K562 (cell line): Measurements from ENCODE around the gene CTNNA3. TPM values are rescaled to one million over a fixed set of nuclear protein-coding genes. Genes with fewer than 3 reads are reported as not detected.

Source experiments
- FOXJ3 ChIP-seq: sonication (generic); formaldehyde crosslinking; IDR thresholded peaks from 2 replicates; pipeline ENCODE4 v1.4.0; 2020; ENCODE audit warnings: mild to moderate bottlenecking, missing genetic modification reagents
- ZNF212 ChIP-seq: fragments of 450-650 bp; formaldehyde crosslinking; IDR thresholded peaks from 2 replicates; pipeline ENCODE4 v1.4.0; 2020; ENCODE audit warnings: mild to moderate bottlenecking
- ZNF696 ChIP-seq: fragments of 250-450 bp; sonication (Bioruptor Pico); conservative IDR thresholded peaks from 2 replicates; pipeline ENCODE4 v1.4.0; 2020; ENCODE audit warnings: mild to moderate bottlenecking, moderate library complexity
- polyA plus RNA-seq, 8 experiments: library from polyadenylated mRNA; depleted of rRNA in 4 of 8; stranded (reverse) in 5 of 8; unstranded in 3 of 8; fragments of >200 nt; fragmentation: Nextera tagmentation in 2 of 8; fragmentation: Illumina TruSeq in 1 of 8; extraction: Ambion mirVana in 2 of 8; extraction: Trizol in 1 of 8; gene quantifications; 2 replicates each; pipeline versions ENCODE4 v1.2.1 to v1.2.3, GENCODE V29; 2011 to 2014; ENCODE audit warnings: inconsistent platforms in 1 of 8, missing spikeins in 1 of 8
- total RNA-seq, 7 experiments: library from RNA; depleted of rRNA in 6 of 7; stranded (reverse); fragments of >200 nt in 6 of 7; fragmentation: Illumina TruSeq in 2 of 7; extraction: Trizol in 2 of 7; gene quantifications; 2 replicates each; pipeline versions ENCODE4 v1.2.1 to v1.2.3, GENCODE V29; 2011 to 2021; ENCODE audit warnings: low replicate concordance in 1 of 7
- TF ChIP-seq, protein P1 (sequence below): fragments of 200-600 bp; sonication (generic); IDR thresholded peaks from one replicate; pipeline ENCODE4 v1.6.1; 2012; ENCODE audit warnings: mild to moderate bottlenecking, low read depth, low read length, inconsistent platforms
- TF ChIP-seq, protein P2 (sequence below): fragments of 250-450 bp; sonication (Bioruptor Pico); IDR thresholded peaks from 2 replicates; pipeline ENCODE4 v1.4.0; 2020; ENCODE audit warnings: mild to moderate bottlenecking, moderate library complexity

Gene CTNNA3
- total and polyA plus RNA-seq, 9 of the 15 experiments (the other 6 are each of a cell fraction or from before 2014, with no cell fraction given): 0.04 TPM; not detected in 8

DNA sequence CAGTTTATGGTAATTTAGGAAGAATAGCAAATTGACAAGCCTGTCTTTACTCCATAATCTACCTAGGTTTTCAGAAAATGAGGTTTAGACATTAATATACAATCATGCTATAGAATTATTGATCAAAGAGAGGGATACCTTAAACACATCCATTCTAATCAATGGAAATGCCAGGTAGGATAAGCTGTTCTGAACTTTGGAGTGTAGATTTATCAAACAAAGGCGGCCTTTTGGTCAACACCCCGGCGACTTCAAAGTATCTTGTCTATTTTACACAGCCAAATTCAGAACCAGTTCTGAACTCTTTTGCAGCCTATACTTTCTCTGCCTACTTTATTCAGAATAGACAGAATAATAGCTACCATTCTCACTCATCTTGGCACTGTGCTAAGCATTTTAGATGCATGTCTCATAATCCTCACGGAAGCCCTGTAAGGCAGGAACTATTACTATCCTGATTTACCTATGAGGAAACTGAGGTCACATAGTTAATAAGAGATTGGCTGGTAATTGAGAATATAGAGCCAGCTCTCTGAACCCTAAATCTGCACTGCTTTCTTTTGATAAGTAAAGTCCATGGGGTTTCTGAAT lies 1412.0 kb downstream of the CTNNA3 start (continued):
- TF ChIP-seq, protein P1, sequence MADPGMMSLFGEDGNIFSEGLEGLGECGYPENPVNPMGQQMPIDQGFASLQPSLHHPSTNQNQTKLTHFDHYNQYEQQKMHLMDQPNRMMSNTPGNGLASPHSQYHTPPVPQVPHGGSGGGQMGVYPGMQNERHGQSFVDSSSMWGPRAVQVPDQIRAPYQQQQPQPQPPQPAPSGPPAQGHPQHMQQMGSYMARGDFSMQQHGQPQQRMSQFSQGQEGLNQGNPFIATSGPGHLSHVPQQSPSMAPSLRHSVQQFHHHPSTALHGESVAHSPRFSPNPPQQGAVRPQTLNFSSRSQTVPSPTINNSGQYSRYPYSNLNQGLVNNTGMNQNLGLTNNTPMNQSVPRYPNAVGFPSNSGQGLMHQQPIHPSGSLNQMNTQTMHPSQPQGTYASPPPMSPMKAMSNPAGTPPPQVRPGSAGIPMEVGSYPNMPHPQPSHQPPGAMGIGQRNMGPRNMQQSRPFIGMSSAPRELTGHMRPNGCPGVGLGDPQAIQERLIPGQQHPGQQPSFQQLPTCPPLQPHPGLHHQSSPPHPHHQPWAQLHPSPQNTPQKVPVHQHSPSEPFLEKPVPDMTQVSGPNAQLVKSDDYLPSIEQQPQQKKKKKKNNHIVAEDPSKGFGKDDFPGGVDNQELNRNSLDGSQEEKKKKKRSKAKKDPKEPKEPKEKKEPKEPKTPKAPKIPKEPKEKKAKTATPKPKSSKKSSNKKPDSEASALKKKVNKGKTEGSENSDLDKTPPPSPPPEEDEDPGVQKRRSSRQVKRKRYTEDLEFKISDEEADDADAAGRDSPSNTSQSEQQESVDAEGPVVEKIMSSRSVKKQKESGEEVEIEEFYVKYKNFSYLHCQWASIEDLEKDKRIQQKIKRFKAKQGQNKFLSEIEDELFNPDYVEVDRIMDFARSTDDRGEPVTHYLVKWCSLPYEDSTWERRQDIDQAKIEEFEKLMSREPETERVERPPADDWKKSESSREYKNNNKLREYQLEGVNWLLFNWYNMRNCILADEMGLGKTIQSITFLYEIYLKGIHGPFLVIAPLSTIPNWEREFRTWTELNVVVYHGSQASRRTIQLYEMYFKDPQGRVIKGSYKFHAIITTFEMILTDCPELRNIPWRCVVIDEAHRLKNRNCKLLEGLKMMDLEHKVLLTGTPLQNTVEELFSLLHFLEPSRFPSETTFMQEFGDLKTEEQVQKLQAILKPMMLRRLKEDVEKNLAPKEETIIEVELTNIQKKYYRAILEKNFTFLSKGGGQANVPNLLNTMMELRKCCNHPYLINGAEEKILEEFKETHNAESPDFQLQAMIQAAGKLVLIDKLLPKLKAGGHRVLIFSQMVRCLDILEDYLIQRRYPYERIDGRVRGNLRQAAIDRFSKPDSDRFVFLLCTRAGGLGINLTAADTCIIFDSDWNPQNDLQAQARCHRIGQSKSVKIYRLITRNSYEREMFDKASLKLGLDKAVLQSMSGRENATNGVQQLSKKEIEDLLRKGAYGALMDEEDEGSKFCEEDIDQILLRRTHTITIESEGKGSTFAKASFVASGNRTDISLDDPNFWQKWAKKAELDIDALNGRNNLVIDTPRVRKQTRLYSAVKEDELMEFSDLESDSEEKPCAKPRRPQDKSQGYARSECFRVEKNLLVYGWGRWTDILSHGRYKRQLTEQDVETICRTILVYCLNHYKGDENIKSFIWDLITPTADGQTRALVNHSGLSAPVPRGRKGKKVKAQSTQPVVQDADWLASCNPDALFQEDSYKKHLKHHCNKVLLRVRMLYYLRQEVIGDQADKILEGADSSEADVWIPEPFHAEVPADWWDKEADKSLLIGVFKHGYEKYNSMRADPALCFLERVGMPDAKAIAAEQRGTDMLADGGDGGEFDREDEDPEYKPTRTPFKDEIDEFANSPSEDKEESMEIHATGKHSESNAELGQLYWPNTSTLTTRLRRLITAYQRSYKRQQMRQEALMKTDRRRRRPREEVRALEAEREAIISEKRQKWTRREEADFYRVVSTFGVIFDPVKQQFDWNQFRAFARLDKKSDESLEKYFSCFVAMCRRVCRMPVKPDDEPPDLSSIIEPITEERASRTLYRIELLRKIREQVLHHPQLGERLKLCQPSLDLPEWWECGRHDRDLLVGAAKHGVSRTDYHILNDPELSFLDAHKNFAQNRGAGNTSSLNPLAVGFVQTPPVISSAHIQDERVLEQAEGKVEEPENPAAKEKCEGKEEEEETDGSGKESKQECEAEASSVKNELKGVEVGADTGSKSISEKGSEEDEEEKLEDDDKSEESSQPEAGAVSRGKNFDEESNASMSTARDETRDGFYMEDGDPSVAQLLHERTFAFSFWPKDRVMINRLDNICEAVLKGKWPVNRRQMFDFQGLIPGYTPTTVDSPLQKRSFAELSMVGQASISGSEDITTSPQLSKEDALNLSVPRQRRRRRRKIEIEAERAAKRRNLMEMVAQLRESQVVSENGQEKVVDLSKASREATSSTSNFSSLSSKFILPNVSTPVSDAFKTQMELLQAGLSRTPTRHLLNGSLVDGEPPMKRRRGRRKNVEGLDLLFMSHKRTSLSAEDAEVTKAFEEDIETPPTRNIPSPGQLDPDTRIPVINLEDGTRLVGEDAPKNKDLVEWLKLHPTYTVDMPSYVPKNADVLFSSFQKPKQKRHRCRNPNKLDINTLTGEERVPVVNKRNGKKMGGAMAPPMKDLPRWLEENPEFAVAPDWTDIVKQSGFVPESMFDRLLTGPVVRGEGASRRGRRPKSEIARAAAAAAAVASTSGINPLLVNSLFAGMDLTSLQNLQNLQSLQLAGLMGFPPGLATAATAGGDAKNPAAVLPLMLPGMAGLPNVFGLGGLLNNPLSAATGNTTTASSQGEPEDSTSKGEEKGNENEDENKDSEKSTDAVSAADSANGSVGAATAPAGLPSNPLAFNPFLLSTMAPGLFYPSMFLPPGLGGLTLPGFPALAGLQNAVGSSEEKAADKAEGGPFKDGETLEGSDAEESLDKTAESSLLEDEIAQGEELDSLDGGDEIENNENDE: no peak
- no peak for TF ChIP-seq ZNF696 (CRISPR knock-in tag)
- TF ChIP-seq FOXJ3: no peak
- TF ChIP-seq ZNF212 (CRISPR knock-in tag): no peak
- TF ChIP-seq, protein P2, sequence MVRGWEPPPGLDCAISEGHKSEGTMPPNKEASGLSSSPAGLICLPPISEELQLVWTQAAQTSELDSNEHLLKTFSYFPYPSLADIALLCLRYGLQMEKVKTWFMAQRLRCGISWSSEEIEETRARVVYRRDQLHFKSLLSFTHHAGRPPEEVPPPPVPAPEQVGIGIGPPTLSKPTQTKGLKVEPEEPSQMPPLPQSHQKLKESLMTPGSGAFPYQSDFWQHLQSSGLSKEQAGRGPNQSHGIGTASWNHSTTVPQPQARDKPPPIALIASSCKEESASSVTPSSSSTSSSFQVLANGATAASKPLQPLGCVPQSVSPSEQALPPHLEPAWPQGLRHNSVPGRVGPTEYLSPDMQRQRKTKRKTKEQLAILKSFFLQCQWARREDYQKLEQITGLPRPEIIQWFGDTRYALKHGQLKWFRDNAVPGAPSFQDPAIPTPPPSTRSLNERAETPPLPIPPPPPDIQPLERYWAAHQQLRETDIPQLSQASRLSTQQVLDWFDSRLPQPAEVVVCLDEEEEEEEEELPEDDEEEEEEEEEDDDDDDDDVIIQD (CRISPR knock-in tag): no peak
